K562 (cell line): ENCODE measurements around the gene ATG7. TPM values are rescaled to one million over a fixed set of nuclear protein-coding genes. Genes with fewer than 3 reads are reported as not detected.

Source experiments
- BHLHE40 ChIP-seq: IDR thresholded peaks from 2 replicates; pipeline ENCODE4 v1.6.1; 2011; ENCODE audit warnings: low read length, improper control_type of control experiment
- DPF2 ChIP-seq: fragments of 450-650 bp; IDR thresholded peaks from 2 replicates; pipeline ENCODE4 v1.6.1; 2016
- MGA ChIP-seq: fragments of 450-650 bp; IDR thresholded peaks from 2 replicates; pipeline ENCODE4 v1.6.1; 2016; ENCODE audit warnings: mild to moderate bottlenecking, moderate library complexity
- TAL1 ChIP-seq: fragments of 450-650 bp; IDR thresholded peaks from 2 replicates; pipeline ENCODE4 v1.6.1; 2016; ENCODE audit warnings: mild to moderate bottlenecking
- USF1 ChIP-seq: sonication (generic); formaldehyde crosslinking; IDR thresholded peaks from 2 replicates; pipeline ENCODE4 v1.9.0; 2022; ENCODE audit warnings: mild to moderate bottlenecking, missing genetic modification reagents
- polyA plus RNA-seq, 8 experiments: library from polyadenylated mRNA; depleted of rRNA in 4 of 8; stranded (reverse) in 5 of 8; unstranded in 3 of 8; fragments of >200 nt; fragmentation: Nextera tagmentation in 2 of 8; fragmentation: Illumina TruSeq in 1 of 8; extraction: Ambion mirVana in 2 of 8; extraction: Trizol in 1 of 8; gene quantifications; 2 replicates each; pipeline versions ENCODE4 v1.2.1 to v1.2.3, GENCODE V29; 2011 to 2014; ENCODE audit warnings: inconsistent platforms in 1 of 8, missing spikeins in 1 of 8
- total RNA-seq, 7 experiments: library from RNA; depleted of rRNA in 6 of 7; stranded (reverse); fragments of >200 nt in 6 of 7; fragmentation: Illumina TruSeq in 2 of 7; extraction: Trizol in 2 of 7; gene quantifications; 2 replicates each; pipeline versions ENCODE4 v1.2.1 to v1.2.3, GENCODE V29; 2011 to 2021; ENCODE audit warnings: low replicate concordance in 1 of 7
- TF ChIP-seq, protein P1 (sequence below): fragments of 150-350 bp; IDR thresholded peaks from 2 replicates; pipeline ENCODE4 v1.6.1; 2014; ENCODE audit warnings: low read depth, mild to moderate bottlenecking, low read length, borderline replicate concordance
- TF ChIP-seq, protein P2 (sequence below): fragments of 200-800 bp; sonication (Bioruptor generic); IDR thresholded peaks from 2 replicates; pipeline ENCODE4 v1.6.1; 2017; ENCODE audit warnings: missing genetic modification characterization, missing compliant biosample characterization
- TF ChIP-seq, protein P3 (sequence below): sonication (generic); IDR thresholded peaks from 2 replicates; pipeline ENCODE4 v1.6.1; 2016

Gene ATG7
- total and polyA plus RNA-seq, 9 of the 15 experiments (the other 6 are each of a cell fraction or from before 2014, with no cell fraction given): 18.3 to 45.3 (median 33.6) TPM

- TF ChIP-seq, protein P1, sequence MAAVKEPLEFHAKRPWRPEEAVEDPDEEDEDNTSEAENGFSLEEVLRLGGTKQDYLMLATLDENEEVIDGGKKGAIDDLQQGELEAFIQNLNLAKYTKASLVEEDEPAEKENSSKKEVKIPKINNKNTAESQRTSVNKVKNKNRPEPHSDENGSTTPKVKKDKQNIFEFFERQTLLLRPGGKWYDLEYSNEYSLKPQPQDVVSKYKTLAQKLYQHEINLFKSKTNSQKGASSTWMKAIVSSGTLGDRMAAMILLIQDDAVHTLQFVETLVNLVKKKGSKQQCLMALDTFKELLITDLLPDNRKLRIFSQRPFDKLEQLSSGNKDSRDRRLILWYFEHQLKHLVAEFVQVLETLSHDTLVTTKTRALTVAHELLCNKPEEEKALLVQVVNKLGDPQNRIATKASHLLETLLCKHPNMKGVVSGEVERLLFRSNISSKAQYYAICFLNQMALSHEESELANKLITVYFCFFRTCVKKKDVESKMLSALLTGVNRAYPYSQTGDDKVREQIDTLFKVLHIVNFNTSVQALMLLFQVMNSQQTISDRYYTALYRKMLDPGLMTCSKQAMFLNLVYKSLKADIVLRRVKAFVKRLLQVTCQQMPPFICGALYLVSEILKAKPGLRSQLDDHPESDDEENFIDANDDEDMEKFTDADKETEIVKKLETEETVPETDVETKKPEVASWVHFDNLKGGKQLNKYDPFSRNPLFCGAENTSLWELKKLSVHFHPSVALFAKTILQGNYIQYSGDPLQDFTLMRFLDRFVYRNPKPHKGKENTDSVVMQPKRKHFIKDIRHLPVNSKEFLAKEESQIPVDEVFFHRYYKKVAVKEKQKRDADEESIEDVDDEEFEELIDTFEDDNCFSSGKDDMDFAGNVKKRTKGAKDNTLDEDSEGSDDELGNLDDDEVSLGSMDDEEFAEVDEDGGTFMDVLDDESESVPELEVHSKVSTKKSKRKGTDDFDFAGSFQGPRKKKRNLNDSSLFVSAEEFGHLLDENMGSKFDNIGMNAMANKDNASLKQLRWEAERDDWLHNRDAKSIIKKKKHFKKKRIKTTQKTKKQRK: no peak
- TF ChIP-seq TAL1 (0 out of 2 replicates have a peak, but pooled peaks have one; percentile 17), BHLHE40 (peak; percentile 96), DPF2 (no peak), MGA (peak; percentile 55), USF1 (peak; percentile 88)
- TF ChIP-seq, protein P2, sequence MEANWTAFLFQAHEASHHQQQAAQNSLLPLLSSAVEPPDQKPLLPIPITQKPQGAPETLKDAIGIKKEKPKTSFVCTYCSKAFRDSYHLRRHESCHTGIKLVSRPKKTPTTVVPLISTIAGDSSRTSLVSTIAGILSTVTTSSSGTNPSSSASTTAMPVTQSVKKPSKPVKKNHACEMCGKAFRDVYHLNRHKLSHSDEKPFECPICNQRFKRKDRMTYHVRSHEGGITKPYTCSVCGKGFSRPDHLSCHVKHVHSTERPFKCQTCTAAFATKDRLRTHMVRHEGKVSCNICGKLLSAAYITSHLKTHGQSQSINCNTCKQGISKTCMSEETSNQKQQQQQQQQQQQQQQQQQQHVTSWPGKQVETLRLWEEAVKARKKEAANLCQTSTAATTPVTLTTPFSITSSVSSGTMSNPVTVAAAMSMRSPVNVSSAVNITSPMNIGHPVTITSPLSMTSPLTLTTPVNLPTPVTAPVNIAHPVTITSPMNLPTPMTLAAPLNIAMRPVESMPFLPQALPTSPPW (CRISPR knock-in tag): peak; percentile 34; the same call in 1 of the 2 replicates
- TF ChIP-seq, protein P3, sequence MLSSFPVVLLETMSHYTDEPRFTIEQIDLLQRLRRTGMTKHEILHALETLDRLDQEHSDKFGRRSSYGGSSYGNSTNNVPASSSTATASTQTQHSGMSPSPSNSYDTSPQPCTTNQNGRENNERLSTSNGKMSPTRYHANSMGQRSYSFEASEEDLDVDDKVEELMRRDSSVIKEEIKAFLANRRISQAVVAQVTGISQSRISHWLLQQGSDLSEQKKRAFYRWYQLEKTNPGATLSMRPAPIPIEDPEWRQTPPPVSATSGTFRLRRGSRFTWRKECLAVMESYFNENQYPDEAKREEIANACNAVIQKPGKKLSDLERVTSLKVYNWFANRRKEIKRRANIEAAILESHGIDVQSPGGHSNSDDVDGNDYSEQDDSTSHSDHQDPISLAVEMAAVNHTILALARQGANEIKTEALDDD: peak; percentile 55
Measured at GRCh38 chr3:11604139-11604892, 332.1 kb downstream of the ATG7 start (continued).
